Occipital lobe (tissue), 2 donors: Measurements from ENCODE around the gene IL1RAPL2. TPM values are rescaled to one million over a fixed set of nuclear protein-coding genes. Genes with fewer than 3 reads are reported as not detected.
"Not testable (repeated sequence)": the region's sequence is repeated elsewhere in the genome, so short reads cannot be mapped to it uniquely, and the experiment has no call there.

ENCODE experiments used
- DNase-seq: peaks from one replicate; lab custom pipeline; 2025; lab: John Stamatoyannopoulos, UW
- total RNA-seq: library from RNA; depleted of rRNA; stranded (reverse); fragments of >200 nt; gene quantifications from one replicate; pipeline ENCODE4 v1.2.3, GENCODE V29; 2014

Gene IL1RAPL2
- total RNA-seq, 1 donor from 2014 or later, result 12.2 TPM

DNA sequence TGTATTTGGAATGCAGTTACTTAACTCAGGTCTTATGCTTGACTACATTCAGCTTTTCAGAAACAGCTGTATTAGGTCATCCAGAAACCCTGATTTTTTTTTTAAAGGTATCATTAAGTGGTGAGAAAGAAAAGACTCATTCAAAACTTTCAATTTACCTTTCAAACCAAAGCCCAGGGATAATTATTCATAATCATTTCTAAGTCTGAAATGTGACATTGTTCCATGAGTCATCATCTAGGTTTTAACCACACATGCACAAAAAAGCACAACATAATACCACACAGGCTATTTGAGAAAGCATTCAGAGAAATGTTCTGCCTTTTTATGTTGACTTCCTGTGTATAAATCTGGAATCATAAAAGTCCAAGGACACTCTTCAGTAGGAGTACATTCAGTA is 288.2 kb downstream of the IL1RAPL2 start:
- no peak for DNase-seq

DNA sequence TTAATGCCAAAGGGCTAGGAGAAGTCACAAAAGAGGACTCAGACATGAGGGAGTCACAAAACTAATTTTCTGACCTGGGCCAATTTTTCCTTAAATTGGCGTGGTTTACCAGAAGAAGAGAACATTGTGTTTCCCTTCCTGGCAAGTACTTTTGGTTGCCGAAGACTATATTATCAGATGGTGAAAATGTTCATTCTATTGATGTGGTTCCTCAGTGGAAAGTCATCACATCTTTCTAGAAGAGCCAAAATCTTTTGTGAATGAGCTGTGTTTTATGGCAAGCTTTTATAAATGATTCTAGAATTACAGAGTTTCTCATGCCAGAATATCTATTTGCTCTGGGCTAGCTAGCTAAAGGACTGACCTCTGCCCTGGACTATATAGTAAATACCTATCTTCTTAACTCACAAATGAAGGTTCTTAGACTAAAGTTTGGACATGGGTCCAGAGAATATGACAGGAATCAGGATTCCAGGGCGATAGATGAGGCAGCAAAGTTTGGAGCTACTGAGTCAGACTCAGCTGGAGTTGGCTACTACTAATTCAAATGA is 288.9 kb downstream of the IL1RAPL2 start:
- no peak for DNase-seq

DNA sequence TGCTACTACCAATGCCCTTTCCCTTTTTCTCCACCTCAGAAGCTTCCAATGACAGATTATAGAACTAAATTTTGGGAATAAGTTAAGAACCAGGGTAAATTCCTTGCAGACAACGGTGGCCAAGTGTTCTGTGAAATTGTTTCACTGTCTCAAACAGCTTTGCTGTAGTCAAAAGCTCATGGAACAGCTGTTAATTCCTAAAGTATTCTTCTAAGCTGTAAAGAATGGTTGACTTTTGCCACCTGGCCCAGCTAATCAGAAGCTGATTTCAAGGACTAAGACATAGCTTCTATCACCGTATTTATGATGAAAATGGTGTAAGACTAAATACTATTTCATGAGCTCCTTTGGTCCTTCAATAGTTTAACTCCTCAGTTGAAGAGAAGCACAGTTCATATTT is 297.5 kb downstream of the IL1RAPL2 start:
- DNase-seq, result no peak

DNA sequence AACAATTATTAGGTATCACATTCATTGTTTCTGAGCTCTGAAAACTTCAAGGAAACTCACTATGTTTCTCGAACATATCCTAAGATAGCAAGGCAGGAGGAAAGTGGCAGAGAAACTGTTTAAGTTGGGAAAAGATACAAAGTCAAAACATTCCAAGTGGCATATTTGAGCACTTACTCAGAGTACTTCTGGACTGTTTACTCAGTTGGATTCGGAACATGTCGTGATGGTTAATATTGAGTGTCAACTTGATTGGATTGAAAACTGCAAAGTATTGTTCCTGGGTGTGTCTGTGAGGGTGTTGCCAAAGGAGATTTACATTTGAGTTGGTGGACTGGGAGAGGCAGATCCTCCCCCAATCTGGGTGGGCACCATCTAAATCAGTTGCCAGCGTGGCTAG is 298.3 kb downstream of the IL1RAPL2 start:
- DNase-seq, result no peak

GRCh38 chrX:104877504-104877903 is 311.5 kb downstream of the IL1RAPL2 start:
- DNase-seq, result no peak

DNA sequence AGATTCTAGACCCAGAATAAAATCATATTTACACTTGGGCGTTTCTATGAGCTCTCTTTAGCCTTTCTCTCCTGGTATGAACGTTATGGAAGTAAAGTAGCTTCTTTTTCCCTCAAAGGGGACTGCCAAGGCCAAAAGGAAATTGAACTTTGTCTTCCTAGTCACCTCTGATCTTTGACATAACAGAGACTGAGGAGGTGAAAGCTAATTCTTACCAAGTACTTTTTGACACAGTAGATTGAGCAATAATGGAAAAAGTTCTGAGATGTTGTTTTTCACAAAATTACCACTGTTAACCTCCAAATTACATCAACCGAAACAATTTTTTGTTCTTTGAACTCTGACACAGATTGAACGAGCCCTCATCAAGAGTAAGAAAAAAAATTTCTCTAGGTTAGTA is 336.1 kb downstream of the IL1RAPL2 start:
- DNase-seq, result no peak

- DNase-seq, result not testable (repeated sequence)
Measured at GRCh38 chrX:104909694-104910093, 343.7 kb downstream of the IL1RAPL2 start.

DNA sequence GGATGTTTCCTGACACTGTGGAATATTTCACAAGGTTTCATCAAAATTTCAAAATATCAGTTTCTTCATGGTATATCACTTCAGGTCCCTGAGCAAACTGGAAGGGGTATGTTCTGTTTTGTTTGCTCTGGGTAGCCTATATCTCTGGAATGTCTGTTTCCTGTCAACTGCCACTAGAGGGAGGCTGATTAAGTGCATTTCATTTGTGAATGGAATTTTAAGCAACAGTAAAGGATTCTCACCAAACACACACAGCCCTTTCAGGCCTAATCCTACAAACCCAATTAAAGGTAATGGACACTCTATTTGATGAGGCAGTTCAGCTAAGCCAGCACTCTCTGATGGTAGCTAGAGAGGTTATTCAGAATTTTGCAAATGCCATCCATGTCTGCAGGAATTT is 347.3 kb downstream of the IL1RAPL2 start:
- DNase-seq, result no peak

- not testable (repeated sequence) for DNase-seq
Measured at GRCh38 chrX:104914686-104915085, 348.7 kb downstream of the IL1RAPL2 start.

DNA sequence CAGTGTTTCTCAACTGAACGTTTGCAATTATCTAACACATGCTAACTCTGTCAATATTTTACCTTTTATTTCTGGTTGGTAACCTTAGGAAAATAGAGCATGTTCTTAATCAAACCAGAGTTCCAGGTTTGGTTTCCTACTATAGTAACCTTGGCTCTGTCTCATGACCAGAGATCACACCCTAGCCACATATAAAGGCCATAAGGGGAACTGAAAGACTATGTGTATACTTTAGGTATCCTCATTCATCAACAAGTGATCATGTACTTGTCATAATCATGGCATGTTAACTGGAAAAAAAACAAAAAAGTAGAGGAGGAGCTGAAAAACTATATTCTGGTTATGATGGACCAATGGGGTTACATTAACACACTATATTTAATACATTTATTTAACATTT is 352.1 kb downstream of the IL1RAPL2 start:
- no peak for DNase-seq

DNA sequence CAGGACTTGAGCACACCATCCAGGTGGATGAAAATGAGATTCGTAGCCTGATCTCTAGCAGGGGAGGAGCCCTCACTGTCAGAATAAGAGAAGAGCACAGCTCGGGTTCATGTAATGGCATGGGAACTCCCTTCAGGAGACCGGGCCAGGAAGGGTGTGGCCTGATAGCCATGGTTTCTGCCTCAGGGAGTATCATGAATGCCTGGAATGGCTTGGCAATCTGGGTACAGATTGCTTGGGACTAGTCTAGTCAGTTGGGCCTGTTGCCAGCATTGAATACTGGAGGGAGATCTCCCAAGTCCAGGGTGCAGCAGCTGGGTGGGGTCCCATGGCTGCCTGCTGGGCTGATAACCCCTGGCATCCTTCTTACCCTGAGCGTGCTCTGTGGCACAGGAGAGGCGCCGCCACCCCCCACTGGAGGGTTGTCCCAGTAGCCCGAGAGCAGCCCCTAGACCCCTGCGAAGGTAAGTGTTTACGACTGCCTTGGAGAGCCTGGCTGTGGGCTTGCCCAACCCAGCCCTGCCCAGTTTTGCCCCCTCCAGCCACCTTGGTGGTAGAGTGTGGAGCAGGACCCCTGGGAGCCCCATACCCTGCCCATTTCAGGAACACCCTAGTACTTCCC is 355.7 kb downstream of the IL1RAPL2 start:
- no peak for DNase-seq

- DNase-seq, result no peak
Measured at GRCh38 chrX:104922206-104922621, 356.2 kb downstream of the IL1RAPL2 start.

DNA sequence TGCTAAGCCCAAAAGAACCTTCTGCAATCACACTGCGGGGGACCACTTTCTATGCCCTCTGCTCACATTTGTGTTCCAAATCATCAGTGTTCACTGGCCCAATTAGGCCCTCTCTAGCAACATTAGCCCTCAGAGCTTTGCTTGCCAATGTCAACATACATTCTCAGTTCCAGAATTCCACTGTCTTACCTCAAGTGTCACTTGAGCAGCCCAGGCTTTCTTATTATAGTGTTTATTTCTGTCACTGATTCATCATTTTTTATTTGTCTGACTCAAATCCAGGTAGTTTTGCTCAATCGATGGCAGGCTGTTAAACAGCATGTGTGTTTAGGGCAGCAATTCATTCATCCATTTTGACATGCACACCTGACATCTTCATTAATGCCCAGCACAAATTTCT is 363.3 kb downstream of the IL1RAPL2 start:
- no peak for DNase-seq

DNA sequence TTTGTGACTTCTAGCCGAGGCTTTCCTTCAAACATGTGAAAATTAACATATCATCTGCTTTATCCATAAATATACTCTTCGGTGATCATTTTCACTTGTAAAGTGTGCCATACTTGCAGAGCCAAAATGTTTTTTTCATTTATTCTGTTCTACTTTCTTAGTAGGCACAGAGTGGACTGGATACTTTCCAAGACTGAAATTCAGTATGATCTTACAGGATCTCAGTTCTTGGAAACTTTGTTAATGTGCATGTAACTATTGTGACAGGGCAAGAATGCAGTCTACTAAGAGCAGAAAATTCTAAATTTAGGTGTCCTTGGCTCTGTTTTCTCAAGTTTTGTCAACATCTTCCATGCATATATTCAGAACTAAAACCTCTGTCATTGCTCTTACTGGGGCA is 369.6 kb downstream of the IL1RAPL2 start:
- no peak for DNase-seq

DNA sequence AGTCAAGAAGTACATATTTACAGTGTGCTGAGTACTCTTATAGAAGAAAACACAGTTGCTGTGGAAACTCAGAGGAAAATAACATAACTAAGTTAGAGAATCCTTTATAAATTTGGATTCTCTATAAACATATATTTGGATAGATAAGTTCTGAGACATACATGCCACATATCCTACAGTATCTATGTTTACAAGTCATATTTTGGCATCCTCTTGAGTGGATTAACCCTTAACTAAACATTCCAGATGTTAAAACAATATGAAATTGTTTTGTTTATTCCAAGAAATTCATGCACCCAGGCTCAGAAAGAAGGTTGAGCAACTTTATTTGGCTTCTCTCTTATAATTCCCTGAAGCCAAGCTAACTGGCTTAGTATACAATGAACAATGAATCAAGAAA is 387.3 kb downstream of the IL1RAPL2 start:
- no peak for DNase-seq

GRCh38 chrX:104961926-104962325 is 395.9 kb downstream of the IL1RAPL2 start:
- DNase-seq, result no peak

GRCh38 chrX:104968241-104968640 is 402.2 kb downstream of the IL1RAPL2 start:
- DNase-seq, result no peak

DNA sequence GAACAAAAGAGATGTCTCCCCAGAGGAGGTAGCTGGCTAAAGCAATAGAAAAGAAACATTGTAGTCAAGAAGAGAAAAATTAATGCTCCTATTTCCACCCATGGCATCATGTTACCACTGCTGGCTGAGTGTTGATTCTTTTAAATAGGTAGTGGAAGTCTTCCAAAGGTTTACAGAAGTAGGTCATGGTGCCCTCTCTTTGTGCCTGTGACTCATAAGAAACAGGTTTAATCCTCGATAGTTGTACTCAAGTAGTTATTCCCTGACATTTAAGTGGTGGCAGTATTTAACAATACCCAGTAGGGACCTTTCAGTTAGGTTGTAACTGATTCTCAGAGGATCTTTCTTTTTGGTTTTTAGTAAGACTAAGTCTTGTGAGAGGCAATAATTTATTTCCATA is 406.7 kb downstream of the IL1RAPL2 start:
- no peak for DNase-seq

DNA sequence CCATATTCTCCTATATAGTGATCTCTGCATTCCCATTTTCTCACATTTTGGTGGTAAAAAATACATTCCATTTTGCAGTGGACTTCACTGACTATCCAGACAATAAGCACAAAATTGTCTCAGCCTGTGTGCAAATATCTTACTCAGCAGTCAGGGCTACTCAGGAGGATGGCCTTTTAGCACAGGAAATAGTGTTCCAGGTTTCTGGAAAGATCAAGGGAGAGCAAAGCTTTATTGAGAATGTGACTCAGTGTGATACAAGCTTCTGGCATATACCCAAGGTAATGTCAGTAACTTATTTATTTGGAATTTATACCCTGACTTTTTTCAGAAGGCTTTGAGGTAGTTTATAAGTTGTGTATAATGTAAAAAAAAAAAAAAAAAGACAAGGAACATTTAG is 421.1 kb downstream of the IL1RAPL2 start:
- DNase-seq, result no peak

GRCh38 chrX:104988038-104988437 is 422.0 kb downstream of the IL1RAPL2 start:
- no peak for DNase-seq

GRCh38 chrX:104995546-104995945 is 429.5 kb downstream of the IL1RAPL2 start:
- DNase-seq, result no peak

DNA sequence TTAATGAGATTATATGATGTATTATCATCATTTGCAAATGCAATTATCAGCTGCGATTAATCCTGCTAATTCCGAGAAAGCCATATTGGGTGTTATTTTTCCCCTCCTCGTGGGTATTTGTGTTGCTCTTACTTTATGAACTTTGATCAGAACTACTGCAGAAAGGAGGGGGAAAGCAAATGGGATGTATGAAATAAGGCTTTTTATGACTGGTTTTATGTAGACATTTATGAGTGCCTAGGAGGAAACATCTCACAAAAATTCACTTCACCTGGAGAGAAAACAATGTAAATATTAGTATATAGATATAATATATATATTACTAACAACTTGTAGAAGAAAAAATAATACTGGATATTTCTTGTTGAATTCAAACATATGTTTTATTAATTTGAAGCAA is 440.1 kb downstream of the IL1RAPL2 start:
- no peak for DNase-seq

DNA sequence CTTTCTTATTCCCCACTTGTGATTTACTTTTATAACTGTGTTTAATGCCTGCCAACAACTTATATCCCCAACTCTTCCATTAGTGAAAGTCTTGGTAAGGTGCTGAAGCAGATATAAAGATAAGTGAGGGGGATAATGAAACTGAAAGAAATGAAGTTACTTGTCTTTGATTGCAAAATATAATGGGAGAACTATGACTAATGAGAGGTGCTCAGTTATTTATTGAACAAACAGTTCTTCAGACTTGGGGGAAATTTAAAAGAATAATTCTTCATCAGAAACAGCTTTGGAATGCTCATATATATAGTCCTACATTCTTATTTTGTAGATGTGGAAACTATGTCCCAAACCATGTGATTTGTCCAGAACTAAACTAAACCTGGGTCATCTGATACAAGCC is 441.0 kb downstream of the IL1RAPL2 start:
- DNase-seq, result no peak

DNA sequence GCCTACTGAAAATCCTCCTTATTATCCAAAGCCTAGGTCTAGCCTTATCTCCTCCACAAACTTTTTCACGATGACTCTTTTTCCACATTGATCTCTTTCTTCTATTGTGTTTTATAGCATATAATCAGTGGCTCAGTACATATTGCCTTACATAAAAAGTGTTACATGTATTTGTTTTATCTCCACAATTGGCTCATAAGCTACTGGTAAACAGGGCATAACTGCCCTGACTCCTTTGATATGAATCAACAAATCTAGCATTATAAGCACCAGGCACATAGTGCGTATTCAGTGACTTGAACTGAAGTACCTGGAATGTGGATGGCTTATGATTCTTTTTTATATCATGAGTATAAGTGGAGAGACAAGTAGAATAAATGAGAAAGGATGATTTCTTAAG is 447.7 kb downstream of the IL1RAPL2 start:
- DNase-seq, result no peak
